ENCODE data around the gene SYT11. TPM values are rescaled to one million over a fixed set of nuclear protein-coding genes. Genes with fewer than 3 reads are reported as not detected.
"Not testable (repeated sequence)": the region's sequence is repeated elsewhere in the genome, so short reads cannot be mapped to it uniquely, and the experiment has no call there.

The SYT11 gene
- total and polyA plus RNA-seq, 8 donors: 0.46 to 5.8 (median 1.5) TPM

DNA sequence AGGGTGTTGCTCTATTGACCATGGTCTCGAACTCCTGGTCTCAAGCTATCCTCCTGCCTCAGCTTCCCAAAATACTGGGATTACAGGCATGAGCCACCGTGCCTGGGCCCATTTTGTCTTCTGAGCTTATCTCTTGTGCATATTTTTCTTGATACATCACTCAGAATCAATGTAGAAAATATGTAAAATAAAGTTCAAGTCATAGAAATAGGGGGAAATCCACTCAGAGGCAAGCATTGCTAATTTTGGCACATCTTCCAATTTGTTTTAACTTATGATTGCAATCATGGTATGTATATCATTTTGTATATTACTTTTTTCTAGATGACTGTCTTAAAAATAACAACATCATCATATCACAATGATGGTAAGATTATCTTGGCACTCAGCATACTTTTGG is 30.2 kb downstream of the SYT11 start:
- Histone ChIP-seq H3K27me3 (no peaks in the 10 kb centered on the region), H3K9me3 (no peaks in the 10 kb centered on the region), H3K36me3 (no peaks in the 10 kb centered on the region), H3K4me3 (no peak overlapping the region), H3K4me1 (peaks cover 0 to 5% (median 3%) of the 10 kb centered on the region in 3 donors), H3K27ac (no peak overlapping the region)
- no peak for ATAC-seq
- TF ChIP-seq, protein P1, sequence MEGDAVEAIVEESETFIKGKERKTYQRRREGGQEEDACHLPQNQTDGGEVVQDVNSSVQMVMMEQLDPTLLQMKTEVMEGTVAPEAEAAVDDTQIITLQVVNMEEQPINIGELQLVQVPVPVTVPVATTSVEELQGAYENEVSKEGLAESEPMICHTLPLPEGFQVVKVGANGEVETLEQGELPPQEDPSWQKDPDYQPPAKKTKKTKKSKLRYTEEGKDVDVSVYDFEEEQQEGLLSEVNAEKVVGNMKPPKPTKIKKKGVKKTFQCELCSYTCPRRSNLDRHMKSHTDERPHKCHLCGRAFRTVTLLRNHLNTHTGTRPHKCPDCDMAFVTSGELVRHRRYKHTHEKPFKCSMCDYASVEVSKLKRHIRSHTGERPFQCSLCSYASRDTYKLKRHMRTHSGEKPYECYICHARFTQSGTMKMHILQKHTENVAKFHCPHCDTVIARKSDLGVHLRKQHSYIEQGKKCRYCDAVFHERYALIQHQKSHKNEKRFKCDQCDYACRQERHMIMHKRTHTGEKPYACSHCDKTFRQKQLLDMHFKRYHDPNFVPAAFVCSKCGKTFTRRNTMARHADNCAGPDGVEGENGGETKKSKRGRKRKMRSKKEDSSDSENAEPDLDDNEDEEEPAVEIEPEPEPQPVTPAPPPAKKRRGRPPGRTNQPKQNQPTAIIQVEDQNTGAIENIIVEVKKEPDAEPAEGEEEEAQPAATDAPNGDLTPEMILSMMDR (IDR thresholded peaks at IDR 0.05): no peak
- intact Hi-C loops (cut with DNase I): no loop called here
- 54 to 56% methylated on average over 2 of the region's 2 CpGs for WGBS, 2 donors
- no peak for DNase-seq
- FAIRE-seq: no peak

DNA sequence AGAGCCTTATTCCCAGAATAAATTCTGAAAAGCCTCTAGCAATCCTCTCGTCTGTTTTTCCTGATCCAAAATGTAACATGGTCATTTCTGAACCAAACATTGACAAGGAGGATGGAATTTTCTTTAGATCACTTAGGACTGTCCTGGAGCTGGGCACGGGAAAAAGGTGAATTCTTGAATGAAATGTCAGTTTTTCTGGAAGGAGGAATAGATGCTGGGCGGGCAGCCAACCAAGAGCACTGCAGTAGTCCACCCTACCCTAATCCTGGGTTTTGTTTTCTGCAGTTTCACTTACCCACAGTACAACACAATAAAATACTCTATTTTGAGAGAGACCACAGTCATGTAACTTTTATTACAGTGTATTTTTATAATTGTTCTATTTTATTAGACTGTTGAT is 30.9 kb downstream of the SYT11 start:
- FAIRE-seq (no peak), DNase-seq (no peak), ATAC-seq (no peak)
- Histone ChIP-seq H3K4me1 (peaks cover 0 to 5% (median 3%) of the 10 kb centered on the region in 3 donors), H3K36me3 (no peaks in the 10 kb centered on the region), H3K27me3 (no peaks in the 10 kb centered on the region), H3K4me3 (no peak overlapping the region), H3K27ac (peak overlapping the region in 1 of 4 donors; percentile 8), H3K9me3 (no peaks in the 10 kb centered on the region)
- WGBS, 2 donors: 38 to 39% methylated on average over 3 of the region's 3 CpGs
- TF ChIP-seq, protein P1 (IDR thresholded peaks at IDR 0.05): no peak
- intact Hi-C loops (cut with DNase I): no loop called here

DNA sequence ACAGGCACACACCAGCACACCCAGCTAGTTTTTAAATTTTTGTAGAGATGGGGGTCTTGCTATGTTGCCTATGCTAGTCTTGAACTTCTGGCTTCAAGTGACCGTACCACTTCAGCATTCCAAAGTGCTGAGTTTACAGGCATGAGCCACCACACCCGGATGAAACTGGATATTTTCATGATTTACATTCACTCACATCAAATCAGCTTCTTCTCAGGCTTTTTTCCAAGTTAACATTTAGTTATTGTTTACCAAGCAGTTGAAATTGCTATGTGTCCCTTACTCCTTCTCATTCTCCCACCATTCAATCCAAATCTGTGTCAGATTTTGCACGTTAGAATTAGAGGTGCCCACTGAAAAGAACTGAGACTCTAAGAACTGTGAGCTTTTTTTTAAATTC is 33.4 kb downstream of the SYT11 start:
- intact Hi-C loops (cut with DNase I): no loop called here
- TF ChIP-seq, protein P1 (IDR thresholded peaks at IDR 0.05): no peak
- peaks cover 0 to 5% (median 3%) of the 10 kb centered on the region in 3 donors for H3K4me1 ChIP-seq
- ATAC-seq: peak in 3 of 4 donors; percentile 42 to 62 (median 54)
- FAIRE-seq: no peak
- no peaks in the 10 kb centered on the region for H3K36me3 ChIP-seq
- H3K9me3 ChIP-seq: no peaks in the 10 kb centered on the region
- 22 to 30% methylated on average over 3 of the region's 3 CpGs for WGBS, 2 donors
- H3K4me3 ChIP-seq: no peak overlapping the region
- no peaks in the 10 kb centered on the region for H3K27me3 ChIP-seq
- DNase-seq: no peak
- peak overlapping the region; percentile 7 to 74 (median 31) for H3K27ac ChIP-seq

DNA sequence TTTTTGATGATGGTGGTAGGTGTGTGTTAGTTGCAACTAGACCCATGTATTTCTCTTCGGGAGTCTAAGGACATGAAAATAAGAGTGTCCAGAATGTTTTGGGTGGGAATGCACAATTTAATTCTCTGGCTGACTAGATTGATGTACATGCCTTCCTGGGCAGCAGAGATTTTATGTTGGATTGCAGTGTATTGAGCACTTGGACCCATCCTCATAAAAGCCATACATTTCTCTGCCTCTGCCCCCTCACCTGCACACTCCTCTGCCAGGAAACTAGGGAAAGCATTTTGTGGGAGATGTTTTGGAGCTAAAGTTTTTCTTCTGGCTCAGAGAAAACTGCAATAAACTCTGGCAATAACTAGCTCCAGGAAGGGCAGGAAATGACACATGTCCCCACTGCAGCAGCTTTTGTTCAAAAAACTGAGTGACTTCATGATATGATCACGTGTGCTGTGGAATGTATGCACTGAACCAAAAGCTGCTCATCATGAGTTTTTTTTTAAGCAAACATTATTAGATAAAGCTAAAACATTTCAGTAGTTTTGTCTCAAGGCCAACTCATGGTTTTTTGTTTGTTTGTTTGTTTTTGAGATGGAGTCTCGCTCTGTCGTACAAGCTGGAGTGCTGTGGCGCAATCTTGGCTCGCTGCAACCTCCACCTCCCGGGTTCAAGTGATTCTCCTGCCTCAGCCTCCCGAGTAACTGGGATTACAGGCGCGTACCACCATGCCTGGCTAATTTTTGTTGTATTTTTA is 34.2 kb downstream of the SYT11 start:
- DNase-seq (no peak), FAIRE-seq (no peak), ATAC-seq (peak in 3 of 4 donors; percentile 71 to 83 (median 74))
- Histone ChIP-seq H3K27ac (peak overlapping the region in 3 of 4 donors; percentile 12 to 74 (median 50)), H3K9me3 (no peaks in the 10 kb centered on the region), H3K4me1 (peaks cover 0 to 5% (median 3%) of the 10 kb centered on the region in 3 donors), H3K27me3 (no peaks in the 10 kb centered on the region), H3K36me3 (peaks cover 0 to under 1% (median 0%) of the 10 kb centered on the region in 3 donors), H3K4me3 (no peak overlapping the region)
- intact Hi-C loops (cut with DNase I): no loop called here
- 54 to 60% methylated on average over 10 of the region's 10 CpGs for WGBS, 2 donors
- TF ChIP-seq, protein P1 (IDR thresholded peaks at IDR 0.05): no peak

DNA sequence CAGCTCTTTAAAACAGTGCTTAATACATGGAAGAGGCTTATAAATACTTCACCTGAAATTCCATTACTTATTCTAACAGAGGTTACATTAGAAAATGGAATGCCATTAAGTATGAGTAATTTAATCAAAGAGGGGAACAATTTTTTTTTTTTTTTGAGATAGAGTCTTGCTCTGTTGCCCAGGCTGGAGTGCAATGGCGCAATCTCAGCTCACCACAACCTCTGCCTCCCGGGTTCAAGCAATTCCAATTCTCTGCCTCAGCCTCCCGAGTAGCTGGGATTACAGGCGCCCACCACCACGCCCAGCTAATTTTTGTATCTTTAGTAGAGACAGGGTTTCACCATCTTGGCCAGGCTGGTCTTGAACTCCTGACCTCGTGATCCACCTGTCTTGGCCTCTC is 36.2 kb downstream of the SYT11 start:
- intact Hi-C loops (cut with DNase I); H3K27ac ChIP-seq; FAIRE-seq; H3K9me3 ChIP-seq; H3K4me1 ChIP-seq; DNase-seq; ATAC-seq; H3K4me3 ChIP-seq; H3K27me3 ChIP-seq: not testable (repeated sequence)
- WGBS, 2 donors: 92 to 96% methylated on average over 6 of the region's 6 CpGs
- H3K36me3 ChIP-seq: peaks cover 4 to 20% (median 7%) of the 10 kb centered on the region in 3 donors

DNA sequence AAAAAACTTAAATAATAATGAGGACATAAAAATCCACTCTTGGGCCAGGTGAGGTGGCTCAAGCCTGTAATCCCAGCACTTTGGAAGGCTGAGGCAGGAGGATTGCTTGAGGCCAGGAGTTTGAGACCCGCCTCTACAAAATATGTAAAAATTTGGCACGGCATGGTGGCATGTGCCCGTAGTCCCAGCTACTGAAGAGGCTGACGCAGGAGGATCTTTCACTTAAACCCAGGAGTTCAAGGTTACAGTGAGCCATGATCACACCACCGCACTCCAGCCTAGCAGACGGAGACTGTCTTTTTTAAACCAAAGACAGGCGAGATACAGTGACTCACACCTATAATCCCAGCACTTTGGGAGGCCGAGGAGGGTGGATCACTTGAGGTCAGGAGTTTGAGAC is 37.1 kb downstream of the SYT11 start:
- H3K4me1 ChIP-seq; H3K27ac ChIP-seq; H3K4me3 ChIP-seq; H3K27me3 ChIP-seq; FAIRE-seq; DNase-seq; H3K9me3 ChIP-seq; ATAC-seq; intact Hi-C loops (cut with DNase I): not testable (repeated sequence)
- WGBS, 2 donors: 95 to 98% methylated on average over 8 of the region's 8 CpGs
- H3K36me3 ChIP-seq: peaks cover 7 to 28% (median 12%) of the 10 kb centered on the region in 3 donors

Measured in pancreas (tissue), 10 donors.